ENCODE measurements around the gene EXOC3L1.

GRCh38 chr16:67149276-67150046 is 40.5 kb downstream of the EXOC3L1 start:
- TF ChIP-seq CTCF (IDR thresholded peaks at IDR 0.05 in 4 of 5, conservative IDR thresholded peaks at IDR 0.05 in 1 of 5) (no peak), POLR2A (IDR thresholded peaks at IDR 0.05) (no peak)

Measured in gastrocnemius medialis (tissue), 4 donors.